Measurements from ENCODE around the gene NTRK2. TPM values are rescaled to one million over a fixed set of nuclear protein-coding genes. Genes with fewer than 3 reads are reported as not detected.

The NTRK2 gene
- total RNA-seq, 1 experiment from 2014 or later = not detected

DNA sequence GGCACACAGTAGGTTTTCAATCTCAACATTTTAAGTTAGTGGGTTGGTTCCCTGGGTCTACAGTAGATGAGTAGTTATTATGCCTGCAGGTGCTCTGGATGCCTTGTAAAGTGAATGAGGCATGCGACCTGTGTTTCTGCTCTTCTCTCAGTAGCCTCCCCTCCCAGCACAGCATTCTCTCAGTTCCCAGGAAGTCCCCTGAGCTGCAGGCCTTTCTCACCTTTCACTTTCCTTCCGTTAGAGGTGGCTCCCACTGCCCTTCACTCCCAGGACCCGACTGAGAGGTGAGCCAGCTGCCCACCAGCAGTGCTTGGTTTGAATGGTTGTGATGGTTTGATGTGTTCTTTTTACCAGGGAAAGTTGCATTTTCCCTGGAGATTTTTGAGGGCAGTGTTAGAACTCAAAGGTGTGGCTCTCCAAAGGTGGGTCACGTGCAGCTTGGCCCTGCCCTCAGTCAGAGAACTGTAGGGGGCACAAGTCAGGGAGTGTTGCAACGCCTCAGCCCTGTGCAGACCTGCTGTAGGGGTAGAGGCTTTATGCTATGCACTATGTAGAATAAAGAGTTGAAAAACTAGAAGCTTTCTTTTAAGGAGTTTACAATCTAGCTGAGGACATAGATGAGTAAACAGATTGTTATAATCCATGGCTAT, 173.8 kb downstream of the NTRK2 start:
- DNase-seq = no peak
- H3K4me1 ChIP-seq = no peaks in the 10 kb centered on the region
- H3K4me3 ChIP-seq = no peak overlapping the region
- no peak overlapping the region for H3K27ac ChIP-seq
- no peaks in the 10 kb centered on the region for H3K9me3 ChIP-seq (replicated peaks)
- no peaks in the 10 kb centered on the region for H3K27me3 ChIP-seq
- no peaks in the 10 kb centered on the region for H3K36me3 ChIP-seq

DNA sequence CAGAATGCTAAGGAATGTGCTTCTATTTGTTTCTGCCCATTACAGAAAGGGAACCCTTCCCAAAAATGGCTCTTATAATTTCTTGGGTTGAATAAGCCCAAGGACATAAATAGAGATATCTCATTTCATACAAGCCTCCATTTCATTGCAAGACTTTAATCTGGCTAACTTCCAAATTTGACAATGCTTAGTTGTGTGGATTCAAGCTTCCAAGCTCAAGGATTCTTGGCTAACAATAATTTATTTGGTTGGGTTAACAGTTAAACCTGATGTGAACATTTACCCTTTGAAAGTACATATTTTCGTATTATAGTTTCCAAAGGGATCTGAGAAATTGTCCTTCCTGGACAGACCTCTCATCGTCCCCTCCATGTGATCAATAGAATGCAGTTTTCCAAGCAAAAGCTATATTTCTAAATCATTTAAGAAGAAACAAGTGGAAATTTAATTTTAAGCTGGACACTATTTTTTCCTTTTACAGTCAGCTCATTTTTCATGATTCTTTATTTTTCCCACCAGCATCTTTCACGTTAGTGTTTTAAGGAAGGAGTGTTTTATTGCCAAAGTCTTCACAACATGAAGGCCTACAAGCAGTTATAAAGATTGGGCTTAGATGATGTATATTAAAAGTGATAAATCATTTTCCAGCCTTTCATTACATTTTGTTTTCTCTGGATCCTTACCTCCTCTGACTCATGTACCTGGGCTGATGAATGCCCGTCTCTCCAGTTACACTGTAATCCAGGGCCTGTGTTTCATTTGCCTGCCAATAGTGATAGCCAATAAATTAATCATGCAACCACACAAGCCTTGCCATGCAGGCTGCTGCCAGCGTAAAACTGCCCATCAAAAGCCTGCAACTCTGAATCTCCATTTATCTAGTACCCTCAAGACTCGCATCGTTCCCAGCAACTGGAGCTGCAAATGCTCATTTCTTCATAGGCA, 176.7 kb downstream of the NTRK2 start:
- Histone ChIP-seq H3K27me3 (no peaks in the 10 kb centered on the region), H3K27ac (no peak overlapping the region), H3K9me3 (replicated peaks) (no peaks in the 10 kb centered on the region), H3K4me1 (no peaks in the 10 kb centered on the region), H3K36me3 (no peaks in the 10 kb centered on the region), H3K4me3 (no peak overlapping the region)
- DNase-seq = no peak

DNA sequence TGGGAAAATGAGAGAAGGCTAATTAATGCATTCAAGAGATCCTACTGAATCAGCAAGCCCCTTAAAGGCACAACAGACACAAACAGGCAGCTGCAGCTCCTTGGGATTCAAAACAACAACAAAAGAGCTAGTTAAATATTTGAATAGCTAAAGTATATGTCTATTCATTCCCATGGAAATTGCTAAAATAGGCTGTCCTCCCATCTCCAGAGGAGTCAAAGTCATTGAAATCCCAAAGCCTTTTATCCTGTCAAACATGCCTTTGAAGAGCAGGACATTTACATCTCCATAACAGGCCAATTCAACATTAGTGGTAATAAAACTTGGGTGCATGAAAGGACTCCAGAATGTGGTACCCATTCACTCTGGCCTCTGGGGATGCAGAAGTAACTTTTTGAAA, 177.4 kb downstream of the NTRK2 start:
- no peak overlapping the region for H3K4me3 ChIP-seq
- no peak for DNase-seq
- H3K36me3 ChIP-seq = no peaks in the 10 kb centered on the region
- H3K4me1 ChIP-seq = peaks cover 6% of the 10 kb centered on the region
- no peaks in the 10 kb centered on the region for H3K27me3 ChIP-seq
- H3K27ac ChIP-seq = no peak overlapping the region
- H3K9me3 ChIP-seq (replicated peaks) = no peaks in the 10 kb centered on the region

DNA sequence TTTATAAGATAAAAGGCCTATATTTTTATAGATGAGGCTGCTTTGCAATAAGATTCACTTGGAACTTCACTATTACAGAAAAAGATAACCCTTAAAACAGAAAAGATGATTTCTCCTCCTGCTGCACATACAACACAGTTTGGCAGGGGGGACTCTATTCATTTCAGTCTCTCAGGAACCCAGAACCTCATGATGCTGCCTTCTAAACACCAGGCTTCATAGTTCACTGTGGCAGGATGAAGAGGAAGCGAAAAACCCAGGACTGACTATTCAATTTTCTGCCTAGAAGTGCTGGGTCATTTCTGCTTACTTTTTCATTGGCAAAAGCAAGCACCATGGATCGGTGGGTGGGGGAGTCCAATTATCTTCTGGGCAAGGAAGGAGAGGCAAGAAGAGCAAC, 179.5 kb downstream of the NTRK2 start:
- peaks cover 15% of the 10 kb centered on the region for H3K4me1 ChIP-seq
- H3K9me3 ChIP-seq (replicated peaks) = no peaks in the 10 kb centered on the region
- H3K27me3 ChIP-seq = no peaks in the 10 kb centered on the region
- H3K27ac ChIP-seq = no peak overlapping the region
- no peaks in the 10 kb centered on the region for H3K36me3 ChIP-seq
- no peak overlapping the region for H3K4me3 ChIP-seq
- DNase-seq = no peak

DNA sequence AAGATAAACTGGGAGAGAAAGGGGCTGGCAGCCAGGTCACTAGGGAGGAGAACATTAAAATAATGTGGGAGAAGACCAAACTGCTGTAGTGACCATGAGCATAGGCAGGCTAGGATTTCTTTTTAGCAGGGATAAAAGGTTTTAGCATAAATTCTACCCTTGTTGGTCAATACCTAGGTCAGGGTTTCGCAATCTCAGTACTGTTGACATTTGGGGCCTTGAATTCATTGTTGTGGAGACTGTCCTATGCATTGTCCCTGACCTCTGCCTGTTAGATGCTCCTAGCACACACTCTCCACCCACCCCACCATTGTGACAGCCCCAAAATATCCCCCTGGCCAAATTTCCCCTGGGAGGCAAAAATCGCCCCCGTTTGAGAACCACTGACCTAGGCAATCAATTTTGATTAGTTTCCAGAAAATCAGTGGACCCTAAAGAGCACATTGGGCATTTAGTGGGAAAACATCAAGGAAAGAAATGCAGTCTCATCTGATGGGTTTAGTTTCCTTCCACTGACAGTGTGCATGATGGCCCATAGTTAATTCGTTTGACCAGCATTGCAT, 181.4 kb downstream of the NTRK2 start:
- Histone ChIP-seq H3K4me1 (peaks cover 15% of the 10 kb centered on the region), H3K36me3 (no peaks in the 10 kb centered on the region), H3K9me3 (replicated peaks) (no peaks in the 10 kb centered on the region), H3K27me3 (no peaks in the 10 kb centered on the region; the same call in 1 of the 2 replicates), H3K4me3 (no peak overlapping the region), H3K27ac (no peak overlapping the region)
- no peak for DNase-seq

DNA sequence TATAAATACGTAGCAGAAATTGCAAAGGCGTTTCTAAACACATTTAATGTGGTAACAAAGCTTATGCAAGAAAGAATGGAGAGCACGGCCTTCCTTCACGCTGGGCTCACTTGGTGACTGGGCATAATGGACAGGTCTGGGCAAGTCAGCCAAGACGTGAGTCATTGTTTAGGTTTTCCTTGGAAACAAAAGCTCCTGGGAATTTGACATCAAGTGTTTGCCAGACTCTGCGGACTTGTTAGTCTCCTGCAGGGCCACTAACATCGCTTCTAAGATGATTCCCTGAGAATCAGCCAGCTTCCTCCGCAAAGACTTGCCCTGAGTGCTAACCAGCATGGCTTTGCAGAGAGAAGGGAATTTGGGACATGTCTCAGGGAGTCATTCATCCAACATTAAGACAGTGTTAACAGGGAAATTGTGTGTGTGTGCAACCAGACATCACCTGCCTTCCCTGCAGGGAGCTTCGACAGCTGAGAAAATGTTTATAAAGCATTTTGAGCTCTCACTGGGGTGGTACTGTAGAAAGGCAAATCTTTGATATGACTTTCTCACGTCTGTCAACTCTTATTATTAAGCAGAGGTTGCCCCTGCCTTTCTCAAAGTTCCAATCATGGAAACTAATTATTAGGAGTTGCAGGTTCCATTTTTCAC, 182.5 kb downstream of the NTRK2 start:
- peaks cover under 1% of the 10 kb centered on the region; the same call in 1 of the 2 replicates for H3K27me3 ChIP-seq
- H3K36me3 ChIP-seq = no peaks in the 10 kb centered on the region
- H3K4me3 ChIP-seq = no peak overlapping the region
- no peak overlapping the region; the same call in 1 of the 2 replicates for H3K27ac ChIP-seq
- H3K4me1 ChIP-seq = peaks cover 15% of the 10 kb centered on the region
- no peaks in the 10 kb centered on the region for H3K9me3 ChIP-seq (replicated peaks)
- DNase-seq = peak; percentile 57 to 68

DNA sequence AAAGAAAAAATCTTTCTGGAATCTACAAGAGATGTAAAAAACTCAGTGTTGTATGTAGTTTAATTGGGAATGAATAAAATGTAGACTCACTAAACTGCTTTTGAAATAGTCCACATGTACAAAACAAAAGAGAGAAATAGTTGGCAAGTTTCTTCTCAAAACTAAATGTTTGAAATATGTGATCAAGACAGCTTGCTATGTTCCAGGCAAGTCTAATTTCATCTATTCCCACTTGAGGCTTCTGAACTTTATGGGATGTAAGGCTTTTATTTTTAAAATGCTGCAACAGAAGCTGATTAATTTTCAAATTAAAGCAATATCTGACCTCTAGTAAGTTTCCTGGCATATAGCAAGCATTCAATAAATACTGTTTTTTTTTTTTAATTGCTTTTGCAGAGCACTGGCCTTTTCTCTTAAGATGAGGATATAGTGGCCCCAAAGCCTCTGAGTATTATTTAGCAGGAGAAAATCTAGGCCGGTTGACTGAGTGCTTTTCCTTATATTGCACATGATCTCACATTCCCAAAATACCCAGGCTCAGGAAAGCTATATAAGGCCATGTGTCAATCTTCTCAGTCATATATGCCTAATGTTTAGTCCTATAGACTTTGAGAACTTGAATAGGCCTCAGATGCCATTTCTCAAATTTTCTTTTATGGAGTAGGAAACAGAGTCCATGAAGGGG, 183.2 kb downstream of the NTRK2 start:
- Histone ChIP-seq H3K9me3 (replicated peaks) (no peaks in the 10 kb centered on the region), H3K4me3 (no peak overlapping the region), H3K27me3 (peaks cover 8% of the 10 kb centered on the region; the same call in 1 of the 2 replicates), H3K27ac (no peak overlapping the region), H3K36me3 (no peaks in the 10 kb centered on the region), H3K4me1 (peaks cover 15% of the 10 kb centered on the region)
- DNase-seq = no peak

DNA sequence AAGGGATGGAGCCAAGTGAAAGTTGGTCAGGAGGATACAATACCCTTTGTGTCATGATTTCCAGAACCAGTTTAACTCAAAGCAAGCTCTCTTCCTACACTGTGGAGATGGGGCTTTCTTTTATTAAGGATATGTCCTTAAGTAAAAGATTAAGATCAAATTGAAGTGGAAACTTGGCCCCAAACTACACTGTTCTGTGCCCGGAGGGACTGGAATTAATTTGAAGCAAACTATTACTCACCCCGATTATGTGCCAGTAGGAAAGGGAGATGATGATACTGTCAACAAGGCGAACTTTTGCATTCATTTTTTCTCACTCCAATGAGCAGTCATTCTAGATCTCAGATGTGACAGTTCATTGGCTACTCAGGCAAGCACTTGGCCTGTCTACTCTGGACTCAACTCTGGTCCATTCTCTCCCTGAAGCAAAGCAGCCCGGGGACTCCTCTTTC, 186.7 kb downstream of the NTRK2 start:
- no peaks in the 10 kb centered on the region for H3K9me3 ChIP-seq (replicated peaks)
- peaks cover 15% of the 10 kb centered on the region for H3K4me1 ChIP-seq
- H3K36me3 ChIP-seq = no peaks in the 10 kb centered on the region
- H3K27me3 ChIP-seq = peaks cover 11% of the 10 kb centered on the region; the same call in 1 of the 2 replicates
- H3K4me3 ChIP-seq = no peak overlapping the region
- H3K27ac ChIP-seq = no peak overlapping the region
- DNase-seq = no peak

DNA sequence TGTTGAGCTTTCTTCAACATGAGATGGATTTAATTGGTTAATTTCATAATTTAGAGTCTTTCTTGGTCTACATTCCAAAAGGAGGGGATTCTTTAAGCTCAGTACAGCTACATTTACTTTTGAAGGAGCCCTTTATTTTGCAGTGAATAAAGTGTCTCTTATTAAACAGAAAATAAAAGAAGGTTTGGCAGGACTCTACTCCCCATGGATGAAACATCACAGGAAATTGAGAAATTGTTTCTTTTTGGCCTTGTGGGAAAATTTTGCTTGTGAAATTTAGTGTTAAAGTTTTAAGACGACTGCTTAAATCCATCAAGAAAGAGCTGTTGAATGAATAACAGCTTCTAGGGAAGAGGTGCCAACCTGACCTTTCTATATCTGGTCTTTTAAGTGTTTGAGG, 187.7 kb downstream of the NTRK2 start:
- Histone ChIP-seq H3K27ac (no peak overlapping the region), H3K36me3 (no peaks in the 10 kb centered on the region), H3K4me1 (peaks cover 6% of the 10 kb centered on the region), H3K9me3 (replicated peaks) (no peaks in the 10 kb centered on the region), H3K4me3 (no peak overlapping the region), H3K27me3 (peaks cover 11% of the 10 kb centered on the region; the same call in 1 of the 2 replicates)
- DNase-seq = no peak

DNA sequence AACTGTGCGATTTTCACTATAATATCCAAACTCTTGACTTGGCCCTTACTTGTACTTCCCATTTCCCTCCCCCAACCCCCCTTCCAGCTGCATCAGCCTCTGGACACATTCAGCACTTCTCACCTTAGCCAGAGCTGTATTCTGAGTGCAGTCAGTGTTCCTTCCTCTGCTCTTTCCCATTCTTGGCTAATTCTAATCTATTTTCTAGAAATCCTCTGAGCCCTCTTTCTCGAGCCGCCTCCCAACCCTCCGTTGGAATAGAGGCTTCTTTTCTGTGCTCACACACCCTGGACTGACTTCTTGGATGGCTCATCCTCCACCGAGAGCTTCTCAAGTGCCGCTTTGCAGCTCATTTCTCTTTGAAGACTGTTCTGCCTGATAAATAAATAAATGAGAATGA, 188.8 kb downstream of the NTRK2 start:
- no peak overlapping the region for H3K27ac ChIP-seq
- no peaks in the 10 kb centered on the region for H3K36me3 ChIP-seq
- no peak overlapping the region for H3K4me3 ChIP-seq
- no peaks in the 10 kb centered on the region for H3K9me3 ChIP-seq (replicated peaks)
- H3K27me3 ChIP-seq = peaks cover 11% of the 10 kb centered on the region; the same call in 1 of the 2 replicates
- H3K4me1 ChIP-seq = no peaks in the 10 kb centered on the region
- DNase-seq = no peak

DNA sequence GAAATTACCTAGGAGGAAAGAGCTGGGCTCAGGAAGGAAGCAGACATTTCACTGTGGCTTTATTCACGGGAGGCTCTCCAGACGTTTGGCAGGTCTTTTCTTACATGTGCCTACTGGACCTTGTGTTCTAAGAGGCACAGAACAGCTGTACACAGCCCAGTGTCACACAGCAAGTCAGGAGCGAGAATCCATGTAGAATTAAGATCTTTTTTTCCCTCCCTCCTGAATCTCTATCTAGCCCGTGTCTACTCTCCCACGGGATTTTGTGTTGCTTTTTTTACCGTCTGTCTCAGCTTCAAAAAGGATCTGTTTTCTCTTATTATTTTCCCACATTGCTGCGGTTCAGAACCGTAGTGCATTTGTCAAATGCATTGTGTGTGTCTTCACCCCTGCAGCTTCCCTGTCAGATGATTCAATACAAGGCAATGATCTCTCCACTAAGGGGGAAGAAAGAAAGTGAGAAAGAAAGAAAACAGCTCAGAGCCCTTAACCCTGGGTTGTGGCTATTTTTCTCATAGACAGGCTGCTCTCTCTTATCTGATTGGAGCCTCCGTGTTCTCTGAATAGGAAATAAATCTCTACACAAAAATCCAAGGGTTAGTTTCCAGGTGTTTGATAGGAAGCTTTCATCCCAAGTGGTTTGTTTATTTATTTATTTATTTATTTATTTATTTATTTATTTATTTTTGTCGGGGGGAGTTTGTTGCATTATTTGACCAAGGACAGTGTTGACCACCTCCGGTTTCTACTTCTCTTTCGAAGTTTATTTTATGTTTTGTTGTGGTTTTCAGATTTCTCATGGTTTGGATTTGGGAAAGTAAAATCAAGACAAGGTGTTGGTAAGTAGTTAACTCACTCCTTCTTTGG, 191.0 kb downstream of the NTRK2 start:
- Histone ChIP-seq H3K9me3 (replicated peaks) (no peaks in the 10 kb centered on the region), H3K27ac (no peak overlapping the region), H3K4me1 (no peaks in the 10 kb centered on the region), H3K27me3 (peaks cover 11% of the 10 kb centered on the region; the same call in 1 of the 2 replicates), H3K36me3 (no peaks in the 10 kb centered on the region), H3K4me3 (no peak overlapping the region)
- DNase-seq = no peak

DNA sequence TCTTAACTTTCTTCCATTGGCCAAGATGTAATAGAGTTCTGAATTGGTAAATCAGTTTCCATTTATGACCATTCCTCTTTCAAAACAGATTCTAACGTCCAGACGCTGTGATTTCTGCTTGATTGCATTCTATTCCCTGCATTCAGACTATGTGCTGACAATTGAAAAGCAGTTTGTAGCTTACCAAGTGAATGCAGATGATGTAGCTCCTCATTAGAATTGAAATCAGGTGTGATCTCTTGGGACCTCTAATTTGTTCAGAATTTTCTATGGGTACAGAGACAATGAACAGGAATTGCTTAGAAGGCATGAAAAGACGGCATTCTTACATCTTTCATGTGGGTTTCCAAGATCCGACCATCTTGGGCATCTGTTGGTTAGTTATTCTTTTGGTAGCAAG, 191.9 kb downstream of the NTRK2 start:
- peaks cover 11% of the 10 kb centered on the region; the same call in 1 of the 2 replicates for H3K27me3 ChIP-seq
- no peak overlapping the region for H3K27ac ChIP-seq
- no peaks in the 10 kb centered on the region for H3K36me3 ChIP-seq
- DNase-seq = no peak
- no peak overlapping the region for H3K4me3 ChIP-seq
- no peaks in the 10 kb centered on the region for H3K9me3 ChIP-seq (replicated peaks)
- no peaks in the 10 kb centered on the region for H3K4me1 ChIP-seq

DNA sequence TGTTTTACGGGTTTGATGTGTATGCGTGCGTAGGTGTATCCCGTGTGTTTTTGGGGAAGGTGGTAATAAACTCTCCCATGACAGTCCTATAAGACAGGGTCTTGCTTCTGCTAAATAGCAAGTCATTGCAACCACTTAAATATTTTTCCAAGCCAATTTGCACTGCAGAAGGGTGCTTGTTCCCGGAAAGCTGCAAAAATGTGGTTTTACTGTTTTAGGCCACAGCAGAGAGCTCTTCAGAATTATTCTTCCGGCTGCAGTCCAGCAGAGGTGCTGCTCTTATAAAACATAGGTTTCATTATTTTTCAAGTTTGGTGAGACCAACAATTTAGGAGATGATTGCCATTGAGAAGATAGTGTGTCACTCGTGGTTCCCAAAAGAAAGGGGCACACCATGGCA, 192.8 kb downstream of the NTRK2 start:
- Histone ChIP-seq H3K27me3 (peaks cover 8% of the 10 kb centered on the region; the same call in 1 of the 2 replicates), H3K9me3 (replicated peaks) (no peaks in the 10 kb centered on the region), H3K36me3 (no peaks in the 10 kb centered on the region), H3K4me1 (no peaks in the 10 kb centered on the region), H3K27ac (no peak overlapping the region), H3K4me3 (no peak overlapping the region)
- no peak for DNase-seq

All from SJCRH30 (cell line).